ENCODE measurements around the gene LRRC37B.

- no peak for TF ChIP-seq POLR2A (IDR thresholded peaks at IDR 0.05)
- TF ChIP-seq, protein P1, sequence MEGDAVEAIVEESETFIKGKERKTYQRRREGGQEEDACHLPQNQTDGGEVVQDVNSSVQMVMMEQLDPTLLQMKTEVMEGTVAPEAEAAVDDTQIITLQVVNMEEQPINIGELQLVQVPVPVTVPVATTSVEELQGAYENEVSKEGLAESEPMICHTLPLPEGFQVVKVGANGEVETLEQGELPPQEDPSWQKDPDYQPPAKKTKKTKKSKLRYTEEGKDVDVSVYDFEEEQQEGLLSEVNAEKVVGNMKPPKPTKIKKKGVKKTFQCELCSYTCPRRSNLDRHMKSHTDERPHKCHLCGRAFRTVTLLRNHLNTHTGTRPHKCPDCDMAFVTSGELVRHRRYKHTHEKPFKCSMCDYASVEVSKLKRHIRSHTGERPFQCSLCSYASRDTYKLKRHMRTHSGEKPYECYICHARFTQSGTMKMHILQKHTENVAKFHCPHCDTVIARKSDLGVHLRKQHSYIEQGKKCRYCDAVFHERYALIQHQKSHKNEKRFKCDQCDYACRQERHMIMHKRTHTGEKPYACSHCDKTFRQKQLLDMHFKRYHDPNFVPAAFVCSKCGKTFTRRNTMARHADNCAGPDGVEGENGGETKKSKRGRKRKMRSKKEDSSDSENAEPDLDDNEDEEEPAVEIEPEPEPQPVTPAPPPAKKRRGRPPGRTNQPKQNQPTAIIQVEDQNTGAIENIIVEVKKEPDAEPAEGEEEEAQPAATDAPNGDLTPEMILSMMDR (IDR thresholded peaks at IDR 0.05): no peak
Measured at GRCh38 chr17:32021615-32021955, 14.4 kb downstream of the LRRC37B start.

Measured in Peyer's patch (tissue), 4 donors.